ENCODE data around the gene DBP. TPM values are rescaled to one million over a fixed set of nuclear protein-coding genes. Genes with fewer than 3 reads are reported as not detected.

Gene DBP
- total RNA-seq, 1 experiment from 2014 or later = 12.6 TPM

DNA sequence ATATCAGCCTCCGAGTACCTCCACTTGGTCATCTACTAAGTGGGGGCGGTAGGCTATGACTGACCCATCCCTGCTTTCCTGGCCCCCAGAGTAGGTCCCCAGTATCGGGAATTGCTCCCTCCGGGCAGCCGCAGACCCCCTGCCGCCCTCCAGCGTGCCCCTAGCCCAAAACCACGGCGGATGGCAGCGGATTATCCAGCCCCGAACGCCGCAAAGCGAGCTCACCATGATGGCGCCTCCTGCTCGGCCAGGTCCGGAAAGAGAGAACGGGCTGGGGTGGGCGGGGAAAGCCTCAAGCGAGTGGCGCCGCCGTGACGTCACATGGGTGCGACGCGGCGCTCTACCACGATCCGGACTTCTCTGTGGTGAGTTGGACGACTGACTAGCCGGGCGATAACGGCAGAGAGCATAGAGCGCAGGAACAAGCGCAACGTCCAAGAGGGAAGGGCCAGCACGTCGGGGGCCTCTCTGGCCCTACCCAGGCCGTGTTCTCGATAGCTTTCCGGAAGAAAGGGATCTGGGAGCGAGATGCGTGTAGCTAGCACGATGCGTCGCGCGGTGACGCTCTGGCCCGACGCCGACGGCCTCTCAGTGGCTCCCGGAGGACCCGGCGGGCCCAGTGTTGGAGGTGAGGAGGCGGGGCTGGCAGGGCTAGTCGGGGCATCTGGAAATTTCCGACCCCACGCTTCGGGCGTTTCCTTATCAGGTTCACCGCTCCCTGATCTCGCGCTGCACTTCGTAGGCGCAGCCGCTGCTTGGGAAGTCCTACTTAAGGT, 18.1 kb downstream of the DBP start, which contains the start of the genes RPL18 and SPHK2:
RPL18 (minus strand) TSS at position 263 of the 776 bp plus-strand sequence; CDS start at position 228, 35 bp downstream.
SPHK2 (plus strand) TSS at position 591 of the 776 bp plus-strand sequence. CDS start 1,009 bp downstream, outside the sequence.
- H2BK15ac ChIP-seq (ENCODE audit: low read depth, low read length) = no peak within 1 kb of the TSS
- no peaks in the 10 kb centered on the region for H4K20me1 ChIP-seq (ENCODE audit: control insufficient read depth, insufficient read depth, insufficient read length)
- peak within 1 kb of the TSS; percentile 87 for H3K4me2 ChIP-seq (ENCODE audit: insufficient read depth, insufficient read length, low read length)
- H4K8ac ChIP-seq (replicated peaks; ENCODE audit: insufficient read length, low read depth, low read length) = no peak within 1 kb of the TSS
- H3K23ac ChIP-seq (ENCODE audit: insufficient read length, low read depth, low read length) = no peak within 1 kb of the TSS
- Mint-ChIP-seq H3K36me3 (ENCODE audit: insufficient read depth in 1 of 3, low read depth in 3 of 3) (peaks cover 35 to 54% (median 52%) of the 10 kb centered on the region in 3 experiments), H3K4me1 (peaks cover 41 to 55% of the 10 kb centered on the region in 2 experiments), H3K9me3 (no peaks in the 10 kb centered on the region; a peak in 1 of 5 replicates), H3K27ac (peak within 1 kb of the TSS; percentile 96 to 100 (median 99)), H3K4me3 (peak within 1 kb of the TSS; percentile 97 to 99), H3K27me3 (ENCODE audit: low read depth) (no peaks in the 10 kb centered on the region; the same call in 1 of the 2 replicates)
- peak within 1 kb of the TSS; percentile 74 for H2BK120ac ChIP-seq (ENCODE audit: low read depth, low read length, poor library complexity, severe bottlenecking)
- WGBS (ENCODE audit: extremely low coverage, insufficient read length, low lambda C conversion rate) = no CpG with 5 or more reads among the region's 69 CpGs
- H2BK12ac ChIP-seq (ENCODE audit: insufficient read length, low read depth, low read length) = peak within 1 kb of the TSS; percentile 17
- peak within 1 kb of the TSS; percentile 25 for H3K27ac ChIP-seq (ENCODE audit: insufficient read length, low read depth, low read length)
- H4K91ac ChIP-seq (ENCODE audit: insufficient read length, low read depth, low read length) = peak within 1 kb of the TSS; percentile 85
- peaks cover 16% of the 10 kb centered on the region for H3K23me2 ChIP-seq (ENCODE audit: insufficient read length, low read depth, low read length, poor library complexity, severe bottlenecking)
- no peak within 1 kb of the TSS for H3T11ph ChIP-seq (ENCODE audit: low read length)
- peaks cover 18% of the 10 kb centered on the region for H3K79me2 ChIP-seq (ENCODE audit: insufficient read depth, low read length)
- H3K79me1 ChIP-seq (ENCODE audit: insufficient read depth, low read depth, low read length, poor library complexity, severe bottlenecking) = peaks cover 4% of the 10 kb centered on the region
- peak within 1 kb of the TSS; percentile 91 for H3K18ac ChIP-seq (ENCODE audit: insufficient read length, low read depth, low read length)
- H2BK5ac ChIP-seq (ENCODE audit: insufficient read length, low read length) = peak within 1 kb of the TSS; percentile 94
- H3K27me3 ChIP-seq (ENCODE audit: insufficient read depth, low read length) = no peaks in the 10 kb centered on the region
- H3K14ac ChIP-seq (ENCODE audit: insufficient read depth, low read length) = peak within 1 kb of the TSS; percentile 92
- peaks cover 4% of the 10 kb centered on the region; the same call in 1 of the 2 replicates for H3K4me1 ChIP-seq (ENCODE audit: insufficient read depth, low read length)
- no peak within 1 kb of the TSS for H2AFZ ChIP-seq (ENCODE audit: low read length)
- peak; percentile 99 for DNase-seq
- H2AK5ac ChIP-seq (ENCODE audit: insufficient read length, low read length) = no peak within 1 kb of the TSS
- peak within 1 kb of the TSS; percentile 99 for H3K9ac ChIP-seq (ENCODE audit: extremely low read depth, insufficient read length, low read length)
- peak within 1 kb of the TSS; percentile 91 for H4K5ac ChIP-seq (ENCODE audit: insufficient read length, low read depth, low read length)
- H3K9me3 ChIP-seq (ENCODE audit: control insufficient read depth, low read depth, low read length) = no peaks in the 10 kb centered on the region
- H2BK20ac ChIP-seq (ENCODE audit: low read depth, low read length, poor library complexity, severe bottlenecking) = no peak within 1 kb of the TSS
- peak within 1 kb of the TSS; percentile 10 for H3K56ac ChIP-seq (ENCODE audit: insufficient read length, low read depth, low read length)
- peak within 1 kb of the TSS; percentile 54; the same call in 1 of the 2 replicates for H3K4ac ChIP-seq (ENCODE audit: low read depth, low read length)
- no peak for TF ChIP-seq CTCF (conservative IDR thresholded peaks at IDR 0.05)
